ENCODE results near the gene PRTFDC1. TPM values are rescaled to one million over a fixed set of nuclear protein-coding genes. Genes with fewer than 3 reads are reported as not detected.

The PRTFDC1 gene
- total and polyA plus RNA-seq, 11 donors: 1.9 to 13.1 (median 4.6) TPM

DNA sequence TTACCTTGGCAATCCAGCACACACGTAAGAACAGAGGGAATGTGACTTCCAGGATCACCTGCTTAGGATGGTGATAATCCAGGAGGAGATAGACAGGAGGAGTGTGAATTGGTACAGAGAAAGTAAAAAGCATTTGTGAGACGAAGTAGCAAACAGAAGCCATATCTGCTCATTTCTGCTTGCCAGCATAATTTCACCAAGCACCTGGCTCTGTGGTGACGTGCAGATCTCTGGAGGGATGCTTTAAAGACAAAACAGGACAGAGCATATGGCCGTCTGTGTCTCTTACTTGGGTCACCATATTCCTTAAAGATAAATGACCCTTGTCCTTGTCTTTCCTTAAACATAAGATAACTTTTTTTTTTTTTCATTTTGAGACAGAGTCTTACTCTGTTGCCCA lies 138.6 kb downstream of the PRTFDC1 start:
- no peak overlapping the region for H3K4me3 ChIP-seq
- intact Hi-C loops (cut with DNase I): no loop called here
- ATAC-seq: no peak
- H3K27ac ChIP-seq: no peak overlapping the region
- no peak for DNase-seq
- H3K4me1 ChIP-seq: peaks cover 0 to 9% (median 0%) of the 10 kb centered on the region in 12 donors
- H3K27me3 ChIP-seq: no peaks in the 10 kb centered on the region
- whole genome bisulfite sequencing, 4 donors: 75 to 82% (median 78%) methylated on average over 4 of the region's 4 CpGs
- H3K36me3 ChIP-seq: no peaks in the 10 kb centered on the region
- H3K9me3 ChIP-seq: no peaks in the 10 kb centered on the region
- no peak for TF ChIP-seq POLR2A (IDR thresholded peaks at IDR 0.05)
- TF ChIP-seq, protein P1, sequence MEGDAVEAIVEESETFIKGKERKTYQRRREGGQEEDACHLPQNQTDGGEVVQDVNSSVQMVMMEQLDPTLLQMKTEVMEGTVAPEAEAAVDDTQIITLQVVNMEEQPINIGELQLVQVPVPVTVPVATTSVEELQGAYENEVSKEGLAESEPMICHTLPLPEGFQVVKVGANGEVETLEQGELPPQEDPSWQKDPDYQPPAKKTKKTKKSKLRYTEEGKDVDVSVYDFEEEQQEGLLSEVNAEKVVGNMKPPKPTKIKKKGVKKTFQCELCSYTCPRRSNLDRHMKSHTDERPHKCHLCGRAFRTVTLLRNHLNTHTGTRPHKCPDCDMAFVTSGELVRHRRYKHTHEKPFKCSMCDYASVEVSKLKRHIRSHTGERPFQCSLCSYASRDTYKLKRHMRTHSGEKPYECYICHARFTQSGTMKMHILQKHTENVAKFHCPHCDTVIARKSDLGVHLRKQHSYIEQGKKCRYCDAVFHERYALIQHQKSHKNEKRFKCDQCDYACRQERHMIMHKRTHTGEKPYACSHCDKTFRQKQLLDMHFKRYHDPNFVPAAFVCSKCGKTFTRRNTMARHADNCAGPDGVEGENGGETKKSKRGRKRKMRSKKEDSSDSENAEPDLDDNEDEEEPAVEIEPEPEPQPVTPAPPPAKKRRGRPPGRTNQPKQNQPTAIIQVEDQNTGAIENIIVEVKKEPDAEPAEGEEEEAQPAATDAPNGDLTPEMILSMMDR (IDR thresholded peaks at IDR 0.05): no peak

DNA sequence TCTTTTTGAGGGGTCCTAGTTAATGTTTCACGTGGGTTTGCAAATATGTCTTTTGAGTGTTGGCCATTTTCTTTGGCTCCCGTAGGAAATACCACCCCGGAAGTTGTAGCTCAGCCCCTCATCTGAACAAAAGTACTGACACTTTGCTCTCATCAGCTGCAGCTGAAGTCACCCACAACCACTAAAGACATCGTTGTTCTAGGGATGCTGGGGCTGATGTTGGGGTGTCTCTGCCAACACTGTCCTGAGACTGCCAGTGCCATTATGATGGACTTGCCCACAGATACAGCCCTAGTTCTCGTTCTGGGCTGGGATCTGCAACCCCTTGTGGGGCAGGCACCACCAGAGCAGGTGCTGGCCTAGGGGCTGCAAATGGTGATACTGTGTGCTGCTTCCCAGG lies 146.1 kb downstream of the PRTFDC1 start:
- no peak for ATAC-seq
- TF ChIP-seq, protein P1 (IDR thresholded peaks at IDR 0.05): no peak
- TF ChIP-seq POLR2A (IDR thresholded peaks at IDR 0.05): no peak
- 80 to 91% (median 86%) methylated on average over 5 of the region's 5 CpGs for WGBS, 4 donors

DNA sequence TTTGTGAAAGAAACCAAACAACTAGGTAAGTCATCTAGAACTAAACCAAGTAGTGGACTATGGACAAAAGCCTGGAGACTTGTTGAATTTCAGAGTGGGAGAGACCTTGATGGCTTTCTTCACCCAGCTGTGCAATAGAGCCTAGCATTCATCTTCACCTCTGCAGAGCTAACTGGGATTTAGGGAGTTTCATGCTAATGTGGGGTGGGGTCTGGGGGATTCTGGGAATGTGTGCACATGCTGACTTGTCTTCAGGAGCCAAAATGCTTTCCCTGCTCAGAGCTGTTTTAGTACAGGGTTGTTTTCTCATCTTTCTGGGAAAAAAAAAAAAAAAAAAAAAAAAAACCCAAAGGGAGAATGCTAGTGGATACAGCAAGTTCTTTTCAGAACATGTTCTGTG lies 147.4 kb downstream of the PRTFDC1 start:
- Histone ChIP-seq H3K9me3 (no peaks in the 10 kb centered on the region), H3K27me3 (no peaks in the 10 kb centered on the region), H3K4me1 (no peaks in the 10 kb centered on the region), H3K36me3 (no peaks in the 10 kb centered on the region), H3K4me3 (no peak overlapping the region), H3K27ac (no peak overlapping the region)
- intact Hi-C loops (cut with DNase I): no loop called here
- ATAC-seq: no peak
- no peak for DNase-seq
- TF ChIP-seq POLR2A (IDR thresholded peaks at IDR 0.05): no peak
- TF ChIP-seq, protein P1 (IDR thresholded peaks at IDR 0.05): no peak

More for the DNA sequence above, 146.1 kb downstream of the PRTFDC1 start:
- no peaks in the 10 kb centered on the region for H3K4me1 ChIP-seq
- H3K27me3 ChIP-seq: no peaks in the 10 kb centered on the region
- no peaks in the 10 kb centered on the region for H3K9me3 ChIP-seq
- no peak overlapping the region for H3K27ac ChIP-seq
- H3K4me3 ChIP-seq: no peak overlapping the region
- no peaks in the 10 kb centered on the region for H3K36me3 ChIP-seq
- intact Hi-C loops (cut with DNase I): no loop called here
- DNase-seq: no peak

DNA sequence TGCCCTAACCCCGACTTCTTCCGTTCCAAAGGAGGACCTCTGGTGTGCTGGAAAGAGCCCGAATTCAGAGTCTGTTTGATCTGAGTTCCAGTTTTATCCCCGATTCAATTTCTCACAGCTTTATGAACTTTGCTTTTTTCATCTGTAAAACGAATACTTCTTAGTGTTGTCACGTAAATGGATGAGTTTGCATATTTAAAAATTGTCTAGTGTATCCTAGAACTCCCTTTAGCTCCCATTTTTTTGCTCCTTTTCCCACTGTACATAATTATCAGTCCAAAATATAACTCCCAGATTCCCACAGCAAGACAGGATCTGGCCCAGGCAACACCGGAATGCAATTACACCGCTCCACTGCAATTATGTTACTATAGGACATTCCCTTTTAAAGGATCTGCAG lies 148.0 kb downstream of the PRTFDC1 start:
- 75 to 89% (median 79%) methylated on average over 8 of the region's 8 CpGs for WGBS, 4 donors
- no peaks in the 10 kb centered on the region for H3K4me1 ChIP-seq
- H3K36me3 ChIP-seq: no peaks in the 10 kb centered on the region
- no peak for ATAC-seq
- no peaks in the 10 kb centered on the region for H3K9me3 ChIP-seq
- DNase-seq: no peak
- intact Hi-C loops (cut with DNase I): no loop called here
- TF ChIP-seq POLR2A (IDR thresholded peaks at IDR 0.05): no peak
- TF ChIP-seq, protein P1 (IDR thresholded peaks at IDR 0.05): no peak
- no peak overlapping the region for H3K27ac ChIP-seq
- H3K4me3 ChIP-seq: no peak overlapping the region
- no peaks in the 10 kb centered on the region for H3K27me3 ChIP-seq

Data from heart left ventricle (tissue), 16 donors.